Measurements from ENCODE around the gene BICD1. TPM values are rescaled to one million over a fixed set of nuclear protein-coding genes. Genes with fewer than 3 reads are reported as not detected.
A peak's percentile ranks its signal among the peaks of the same experiment; 100 is the strongest.

BICD1 gene
- total RNA-seq, 1 experiment from 2014 or later: 9.2 TPM

- CTCF ChIA-PET: no interaction called here
- no peak overlapping the region for H3K4me3 ChIP-seq (ENCODE audit: low read length)
- H3K27ac ChIP-seq (ENCODE audit: low read length): no peak overlapping the region
- H3K4me2 ChIP-seq (ENCODE audit: low read length): no peak overlapping the region
- H3K79me2 ChIP-seq (ENCODE audit: low read length): peaks cover 44% of the 10 kb centered on the region
- DNase-seq: no peak
- intact Hi-C loops (cut with micrococcal nuclease): no loop called here
- no peaks in the 10 kb centered on the region for H3K27me3 ChIP-seq (ENCODE audit: low read length)
- no peaks in the 10 kb centered on the region for H3F3A ChIP-seq (ENCODE audit: low read length, unreplicated experiment)
- no peak overlapping the region for H3K9ac ChIP-seq (ENCODE audit: low read length)
- no peaks in the 10 kb centered on the region for H3K9me3 ChIP-seq (ENCODE audit: low read length)
- no TSS peak for BruUV-seq (replicated peaks)
- ATAC-seq: no peak
- no peaks in the 10 kb centered on the region for H3K9me2 ChIP-seq (replicated peaks; ENCODE audit: low read length)
- no peaks in the 10 kb centered on the region for H4K20me1 ChIP-seq (ENCODE audit: low read length)
- POLR2A ChIA-PET (ENCODE audit: unreplicated experiment): no interaction called here
- no peak overlapping the region for H2AFZ ChIP-seq (ENCODE audit: low read length)
- no peaks in the 10 kb centered on the region for H3K36me3 ChIP-seq (ENCODE audit: low read depth, low read length)
- H3K4me1 ChIP-seq (ENCODE audit: insufficient read depth, low read length): peaks cover 8% of the 10 kb centered on the region
- TF ChIP-seq CTCF (conservative IDR thresholded peaks at IDR 0.05; ENCODE audit: low read depth, low read length) (no peak), EZH2 (IDR thresholded peaks at IDR 0.05; ENCODE audit: low read length, unreplicated experiment) (no peak), EZH2phosphoT487 (IDR thresholded peaks at IDR 0.05; ENCODE audit: borderline replicate concordance, low read length) (no peak)
Measured at GRCh38 chr12:32124637-32125036, 18.0 kb downstream of the BICD1 start.

- H3K4me2 ChIP-seq (ENCODE audit: low read length): no peak overlapping the region
- DNase-seq (peak; percentile 3), ATAC-seq (no peak)
- H3K27ac ChIP-seq (ENCODE audit: low read length): no peak overlapping the region
- H3K4me3 ChIP-seq (ENCODE audit: low read length): no peak overlapping the region
- no peaks in the 10 kb centered on the region for H3K9me2 ChIP-seq (replicated peaks; ENCODE audit: low read length)
- no peaks in the 10 kb centered on the region for H3K27me3 ChIP-seq (ENCODE audit: low read length)
- H4K20me1 ChIP-seq (ENCODE audit: low read length): no peaks in the 10 kb centered on the region
- no peaks in the 10 kb centered on the region for H3K36me3 ChIP-seq (ENCODE audit: low read depth, low read length)
- no peaks in the 10 kb centered on the region for H3K9me3 ChIP-seq (ENCODE audit: low read length)
- intact Hi-C loops (cut with micrococcal nuclease): no loop called here
- BruUV-seq (replicated peaks): no TSS peak
- peaks cover 8% of the 10 kb centered on the region for H3K4me1 ChIP-seq (ENCODE audit: insufficient read depth, low read length)
- peaks cover 40% of the 10 kb centered on the region for H3K79me2 ChIP-seq (ENCODE audit: low read length)
- POLR2A ChIA-PET (ENCODE audit: unreplicated experiment): no interaction called here
- CTCF ChIA-PET: interaction anchor here (0.6 kb wide), 1 partner anchor 12 kb away, joined by 5 read pairs; no protein-coding TSS in a partner anchor
- no peak for TF ChIP-seq EZH2 (IDR thresholded peaks at IDR 0.05; ENCODE audit: low read length, unreplicated experiment)
- TF ChIP-seq CTCF (conservative IDR thresholded peaks at IDR 0.05; ENCODE audit: low read depth, low read length): no peak
- TF ChIP-seq EZH2phosphoT487 (IDR thresholded peaks at IDR 0.05; ENCODE audit: borderline replicate concordance, low read length): no peak
- H3F3A ChIP-seq (ENCODE audit: low read length, unreplicated experiment): no peaks in the 10 kb centered on the region
- no peak overlapping the region for H3K9ac ChIP-seq (ENCODE audit: low read length)
- no peak overlapping the region for H2AFZ ChIP-seq (ENCODE audit: low read length)
Measured at GRCh38 chr12:32125455-32126084, 18.9 kb downstream of the BICD1 start.

- Histone ChIP-seq H3F3A (ENCODE audit: low read length, unreplicated experiment) (no peaks in the 10 kb centered on the region), H3K9ac (ENCODE audit: low read length) (no peak overlapping the region), H3K9me2 (replicated peaks; ENCODE audit: low read length) (no peaks in the 10 kb centered on the region), H3K4me1 (ENCODE audit: insufficient read depth, low read length) (peaks cover 8% of the 10 kb centered on the region), H3K4me2 (ENCODE audit: low read length) (peak overlapping the region; percentile 31; the same call in 1 of the 2 replicates), H3K27ac (ENCODE audit: low read length) (no peak overlapping the region), H3K9me3 (ENCODE audit: low read length) (no peaks in the 10 kb centered on the region), H4K20me1 (ENCODE audit: low read length) (no peaks in the 10 kb centered on the region), H2AFZ (ENCODE audit: low read length) (no peak overlapping the region), H3K27me3 (ENCODE audit: low read length) (no peaks in the 10 kb centered on the region), H3K36me3 (ENCODE audit: low read depth, low read length) (no peaks in the 10 kb centered on the region), H3K79me2 (ENCODE audit: low read length) (peaks cover 44% of the 10 kb centered on the region), H3K4me3 (ENCODE audit: low read length) (no peak overlapping the region)
- no peak for TF ChIP-seq EZH2 (IDR thresholded peaks at IDR 0.05; ENCODE audit: low read length, unreplicated experiment)
- TF ChIP-seq EZH2phosphoT487 (IDR thresholded peaks at IDR 0.05; ENCODE audit: borderline replicate concordance, low read length): no peak
- TF ChIP-seq CTCF (conservative IDR thresholded peaks at IDR 0.05; ENCODE audit: low read depth, low read length): no peak
- BruUV-seq (replicated peaks): no TSS peak
- intact Hi-C loops (cut with micrococcal nuclease): no loop called here
- DNase-seq: peak; percentile 78
- CTCF ChIA-PET: no interaction called here
- ATAC-seq: peak; percentile 88
- POLR2A ChIA-PET (ENCODE audit: unreplicated experiment): no interaction called here
Measured at GRCh38 chr12:32126720-32127119, 20.1 kb downstream of the BICD1 start.
